PFSK-1 (cell line): Measurements from ENCODE around the gene STX5.

ENCODE experiments used
- FOXP2 ChIP-seq: optimal IDR thresholded peaks from 2 replicates; pipeline ENCODE3; 2011; ENCODE audit warnings: borderline replicate concordance, control low read depth, inconsistent platforms; ENCODE audit not compliant: insufficient read depth; ENCODE audit errors: extremely low read length, extremely low read depth
- POLR2AphosphoS5 ChIP-seq: IDR thresholded peaks from 2 replicates; pipeline ENCODE4 v1.6.1; 2012; ENCODE audit warnings: low read depth, mild to moderate bottlenecking, control low read depth, low read length, moderate library complexity
- SIN3A ChIP-seq: IDR thresholded peaks from 2 replicates; pipeline ENCODE4 v1.6.1; 2012; ENCODE audit warnings: mild to moderate bottlenecking, low read length, moderate library complexity, borderline replicate concordance; ENCODE audit not compliant: insufficient read depth
- TAF1 ChIP-seq: IDR thresholded peaks from 2 replicates; pipeline ENCODE4 v1.6.1; 2012; ENCODE audit warnings: low read length, control low read depth, borderline replicate concordance; ENCODE audit not compliant: insufficient read depth
- TF ChIP-seq, protein P1 (sequence below), 2 experiments: IDR thresholded peaks; 2 replicates each; pipeline versions ENCODE4 v1.6.1 to v1.8.0; 2011 to 2012; ENCODE audit warnings: low read depth in 2 of 2, low read length in 2 of 2, control low read depth in 1 of 2, inconsistent platforms in 1 of 2, mild to moderate bottlenecking in 1 of 2, moderate library complexity in 1 of 2; ENCODE audit not compliant: insufficient read depth in 1 of 2

The STX5 gene

DNA sequence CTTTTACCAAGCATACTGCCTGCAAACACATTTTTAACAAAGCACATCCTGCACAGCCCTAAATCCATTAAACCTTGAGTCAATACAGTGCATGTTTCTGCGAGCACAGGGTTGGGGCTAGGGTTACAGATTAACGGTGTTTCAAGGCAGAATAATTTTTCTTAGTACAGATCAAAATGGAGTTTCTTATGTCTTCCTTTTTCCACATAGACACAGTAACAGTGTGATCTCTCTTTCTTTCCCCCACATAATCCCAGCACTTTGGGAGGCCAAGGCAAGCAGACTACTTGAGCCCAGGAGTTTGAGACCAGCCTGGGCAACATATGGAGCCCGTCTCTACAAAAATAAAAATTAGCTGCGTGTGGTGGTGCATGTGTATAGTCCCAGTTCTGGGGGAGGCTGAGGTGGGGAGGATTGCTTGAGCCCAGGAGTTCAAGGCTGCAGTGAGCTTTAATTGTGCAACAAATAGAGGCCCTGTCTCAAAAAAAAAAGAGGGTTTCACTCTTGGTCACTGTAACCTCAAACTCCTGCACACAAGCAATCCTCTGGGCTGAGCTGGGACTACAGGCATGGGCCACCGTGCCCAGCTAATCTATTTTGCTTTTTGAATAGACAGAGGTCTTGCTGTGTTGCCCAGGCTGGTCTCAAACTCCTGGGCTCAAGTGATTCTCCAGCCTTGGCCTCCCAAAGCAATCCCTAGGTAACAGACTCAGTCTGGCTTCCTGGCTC lies 29.1 kb upstream of the STX5 start:
- TF ChIP-seq, protein P1, sequence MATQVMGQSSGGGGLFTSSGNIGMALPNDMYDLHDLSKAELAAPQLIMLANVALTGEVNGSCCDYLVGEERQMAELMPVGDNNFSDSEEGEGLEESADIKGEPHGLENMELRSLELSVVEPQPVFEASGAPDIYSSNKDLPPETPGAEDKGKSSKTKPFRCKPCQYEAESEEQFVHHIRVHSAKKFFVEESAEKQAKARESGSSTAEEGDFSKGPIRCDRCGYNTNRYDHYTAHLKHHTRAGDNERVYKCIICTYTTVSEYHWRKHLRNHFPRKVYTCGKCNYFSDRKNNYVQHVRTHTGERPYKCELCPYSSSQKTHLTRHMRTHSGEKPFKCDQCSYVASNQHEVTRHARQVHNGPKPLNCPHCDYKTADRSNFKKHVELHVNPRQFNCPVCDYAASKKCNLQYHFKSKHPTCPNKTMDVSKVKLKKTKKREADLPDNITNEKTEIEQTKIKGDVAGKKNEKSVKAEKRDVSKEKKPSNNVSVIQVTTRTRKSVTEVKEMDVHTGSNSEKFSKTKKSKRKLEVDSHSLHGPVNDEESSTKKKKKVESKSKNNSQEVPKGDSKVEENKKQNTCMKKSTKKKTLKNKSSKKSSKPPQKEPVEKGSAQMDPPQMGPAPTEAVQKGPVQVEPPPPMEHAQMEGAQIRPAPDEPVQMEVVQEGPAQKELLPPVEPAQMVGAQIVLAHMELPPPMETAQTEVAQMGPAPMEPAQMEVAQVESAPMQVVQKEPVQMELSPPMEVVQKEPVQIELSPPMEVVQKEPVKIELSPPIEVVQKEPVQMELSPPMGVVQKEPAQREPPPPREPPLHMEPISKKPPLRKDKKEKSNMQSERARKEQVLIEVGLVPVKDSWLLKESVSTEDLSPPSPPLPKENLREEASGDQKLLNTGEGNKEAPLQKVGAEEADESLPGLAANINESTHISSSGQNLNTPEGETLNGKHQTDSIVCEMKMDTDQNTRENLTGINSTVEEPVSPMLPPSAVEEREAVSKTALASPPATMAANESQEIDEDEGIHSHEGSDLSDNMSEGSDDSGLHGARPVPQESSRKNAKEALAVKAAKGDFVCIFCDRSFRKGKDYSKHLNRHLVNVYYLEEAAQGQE (IDR thresholded peaks at IDR 0.05; ENCODE audit: insufficient read depth in 1 of 2, low read depth in 2 of 2, low read length in 2 of 2) = no peak
- TF ChIP-seq FOXP2 = no peak
- no peak for TF ChIP-seq TAF1
- TF ChIP-seq POLR2AphosphoS5 = no peak
- TF ChIP-seq SIN3A = no peak

- no peak for TF ChIP-seq POLR2AphosphoS5
- TF ChIP-seq SIN3A = no peak
- no peak for TF ChIP-seq FOXP2
- TF ChIP-seq, protein P1 (IDR thresholded peaks at IDR 0.05; ENCODE audit: insufficient read depth in 1 of 2, low read depth in 2 of 2, low read length in 2 of 2) = no peak
- no peak for TF ChIP-seq TAF1
Measured at GRCh38 chr11:62858201-62858600, 26.4 kb upstream of the STX5 start.

DNA sequence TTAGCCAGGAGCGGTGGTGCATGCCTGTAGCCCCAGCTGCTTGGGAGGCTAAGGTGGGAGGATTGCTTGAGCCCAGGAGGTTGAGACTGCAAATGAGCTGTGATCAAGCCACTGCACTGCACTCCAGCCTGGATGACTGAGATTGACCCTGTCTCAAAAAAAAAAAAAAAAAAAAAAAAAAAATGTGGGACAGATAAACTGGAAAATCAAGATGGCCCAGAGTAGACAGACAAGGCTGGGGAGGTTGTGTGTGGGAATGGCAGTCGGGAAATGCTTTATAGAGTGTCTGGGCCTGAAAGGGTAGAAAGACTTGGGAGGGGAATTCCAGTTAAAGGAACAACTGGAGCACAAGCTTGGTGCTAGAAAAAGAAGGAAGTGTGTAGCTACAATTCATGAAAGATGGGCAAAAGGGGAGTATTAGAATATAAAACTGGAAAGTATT lies 25.7 kb upstream of the STX5 start:
- TF ChIP-seq TAF1 = no peak

- TF ChIP-seq SIN3A (no peak), TAF1 (no peak), POLR2AphosphoS5 (no peak), FOXP2 (no peak)
- TF ChIP-seq, protein P1 (IDR thresholded peaks at IDR 0.05; ENCODE audit: insufficient read depth in 1 of 2, low read depth in 2 of 2, low read length in 2 of 2) = no peak
Measured at GRCh38 chr11:62856333-62856895, 24.6 kb upstream of the STX5 start.

DNA sequence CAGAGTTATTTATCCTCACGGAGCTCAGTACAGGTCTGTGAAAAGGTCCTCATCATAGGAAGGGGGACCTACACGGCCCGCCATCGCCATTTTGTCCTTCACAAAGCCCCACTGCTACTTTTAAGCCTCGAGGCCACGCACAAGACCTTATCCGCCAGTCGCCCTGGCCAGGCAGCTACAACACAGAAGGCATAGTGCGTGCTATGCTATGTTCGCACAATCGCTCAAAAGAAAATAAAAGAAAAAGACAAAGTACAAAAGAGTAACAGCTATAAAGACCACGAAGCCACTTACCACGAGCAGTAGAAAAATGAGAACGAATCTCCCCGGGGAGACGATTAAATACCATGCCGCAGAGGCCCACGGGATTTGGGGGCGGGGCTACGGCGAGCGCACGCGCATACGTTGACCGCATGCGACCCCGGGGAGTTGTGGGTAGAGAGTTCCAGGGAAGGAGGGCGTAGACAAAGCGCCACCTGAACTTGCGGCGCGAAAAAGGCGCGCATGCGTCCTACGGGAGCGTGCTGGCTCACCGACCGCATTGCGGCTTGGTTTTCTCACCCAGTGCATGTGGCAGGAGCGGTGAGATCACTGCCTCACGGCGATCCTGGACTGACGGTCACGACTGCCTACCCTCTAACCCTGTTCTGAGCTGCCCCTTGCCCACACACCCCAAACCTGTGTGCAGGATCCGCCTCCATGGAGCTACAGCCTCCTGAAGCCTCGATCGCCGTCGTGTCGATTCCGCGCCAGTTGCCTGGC lies 23.9 kb upstream of the STX5 start:
- TF ChIP-seq TAF1 = peak; percentile 100
- TF ChIP-seq FOXP2 = peak; percentile 57
- TF ChIP-seq SIN3A = peak; percentile 94
- peak; percentile 99 for TF ChIP-seq POLR2AphosphoS5
- TF ChIP-seq, protein P1 (IDR thresholded peaks at IDR 0.05; ENCODE audit: insufficient read depth in 1 of 2, low read depth in 2 of 2, low read length in 2 of 2) = peak in 1 of 2 experiments; percentile 77; a peak in 2 of 4 replicates
